ENCODE results near the gene RIMS1. TPM values are rescaled to one million over a fixed set of nuclear protein-coding genes. Genes with fewer than 3 reads are reported as not detected.

The RIMS1 gene
- total and polyA plus RNA-seq, 9 of the 15 experiments (the other 6 are each of a cell fraction or from before 2014, with no cell fraction given), result not detected

GRCh38 chr6:72374172-72374571, 487.8 kb downstream of the RIMS1 start (continued):
- TF ChIP-seq, protein P1, sequence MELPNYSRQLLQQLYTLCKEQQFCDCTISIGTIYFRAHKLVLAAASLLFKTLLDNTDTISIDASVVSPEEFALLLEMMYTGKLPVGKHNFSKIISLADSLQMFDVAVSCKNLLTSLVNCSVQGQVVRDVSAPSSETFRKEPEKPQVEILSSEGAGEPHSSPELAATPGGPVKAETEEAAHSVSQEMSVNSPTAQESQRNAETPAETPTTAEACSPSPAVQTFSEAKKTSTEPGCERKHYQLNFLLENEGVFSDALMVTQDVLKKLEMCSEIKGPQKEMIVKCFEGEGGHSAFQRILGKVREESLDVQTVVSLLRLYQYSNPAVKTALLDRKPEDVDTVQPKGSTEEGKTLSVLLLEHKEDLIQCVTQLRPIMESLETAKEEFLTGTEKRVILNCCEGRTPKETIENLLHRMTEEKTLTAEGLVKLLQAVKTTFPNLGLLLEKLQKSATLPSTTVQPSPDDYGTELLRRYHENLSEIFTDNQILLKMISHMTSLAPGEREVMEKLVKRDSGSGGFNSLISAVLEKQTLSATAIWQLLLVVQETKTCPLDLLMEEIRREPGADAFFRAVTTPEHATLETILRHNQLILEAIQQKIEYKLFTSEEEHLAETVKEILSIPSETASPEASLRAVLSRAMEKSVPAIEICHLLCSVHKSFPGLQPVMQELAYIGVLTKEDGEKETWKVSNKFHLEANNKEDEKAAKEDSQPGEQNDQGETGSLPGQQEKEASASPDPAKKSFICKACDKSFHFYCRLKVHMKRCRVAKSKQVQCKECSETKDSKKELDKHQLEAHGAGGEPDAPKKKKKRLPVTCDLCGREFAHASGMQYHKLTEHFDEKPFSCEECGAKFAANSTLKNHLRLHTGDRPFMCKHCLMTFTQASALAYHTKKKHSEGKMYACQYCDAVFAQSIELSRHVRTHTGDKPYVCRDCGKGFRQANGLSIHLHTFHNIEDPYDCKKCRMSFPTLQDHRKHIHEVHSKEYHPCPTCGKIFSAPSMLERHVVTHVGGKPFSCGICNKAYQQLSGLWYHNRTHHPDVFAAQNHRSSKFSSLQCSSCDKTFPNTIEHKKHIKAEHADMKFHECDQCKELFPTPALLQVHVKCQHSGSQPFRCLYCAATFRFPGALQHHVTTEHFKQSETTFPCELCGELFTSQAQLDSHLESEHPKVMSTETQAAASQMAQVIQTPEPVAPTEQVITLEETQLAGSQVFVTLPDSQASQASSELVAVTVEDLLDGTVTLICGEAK (IDR thresholded peaks at IDR 0.05), result no peak
- TF ChIP-seq, protein P1 (CRISPR knock-in tag; IDR thresholded peaks at IDR 0.05), result no peak
- TF ChIP-seq ZSCAN29 (IDR thresholded peaks at IDR 0.05) (no peak), MAFG (tag; conservative IDR thresholded peaks at IDR 0.05) (0 out of 2 replicates have a peak, but pooled peaks have one; percentile 37), ADNP (tag; IDR thresholded peaks at IDR 0.05) (no peak)
